Lower leg skin (tissue), 3 donors: ENCODE results near the gene ZIC5.

Source experiments
- POLR2A ChIP-seq, 2 donors: fragments of 450-650 bp; IDR thresholded peaks; one replicate each; pipeline ENCODE4 v1.6.1; 2016 to 2017; ENCODE audit warnings: antibody characterized with exemption in 2 of 2, mild to moderate bottlenecking in 1 of 2, moderate library complexity in 1 of 2
- TF ChIP-seq, protein P1 (sequence below), 3 donors: fragments of 450-650 bp; IDR thresholded peaks; one replicate each; pipeline ENCODE4 v1.5.1; 2016; ENCODE audit warnings: antibody characterized with exemption in 3 of 3, mild to moderate bottlenecking in 3 of 3, moderate library complexity in 2 of 3

DNA sequence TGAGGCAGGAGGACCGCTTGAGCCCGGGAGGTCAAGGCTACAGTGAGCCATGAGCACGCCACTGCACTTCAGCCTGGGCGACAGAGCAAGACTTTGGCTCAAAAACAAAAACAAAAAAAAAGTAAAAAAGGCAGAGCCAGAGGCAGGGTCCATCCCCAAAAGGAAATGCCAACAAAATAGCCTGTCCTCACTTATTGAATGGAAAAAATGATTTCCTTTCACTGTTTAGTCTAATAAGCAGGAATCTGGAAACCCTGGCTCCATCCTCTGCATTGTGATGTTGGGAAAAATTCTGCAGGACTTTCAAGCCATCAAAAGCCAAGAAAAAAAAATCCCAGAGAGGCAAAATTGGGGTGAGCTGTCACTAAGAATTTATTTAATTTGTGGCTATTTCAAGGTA lies 23.2 kb downstream of the ZIC5 start:
- TF ChIP-seq, protein P1, sequence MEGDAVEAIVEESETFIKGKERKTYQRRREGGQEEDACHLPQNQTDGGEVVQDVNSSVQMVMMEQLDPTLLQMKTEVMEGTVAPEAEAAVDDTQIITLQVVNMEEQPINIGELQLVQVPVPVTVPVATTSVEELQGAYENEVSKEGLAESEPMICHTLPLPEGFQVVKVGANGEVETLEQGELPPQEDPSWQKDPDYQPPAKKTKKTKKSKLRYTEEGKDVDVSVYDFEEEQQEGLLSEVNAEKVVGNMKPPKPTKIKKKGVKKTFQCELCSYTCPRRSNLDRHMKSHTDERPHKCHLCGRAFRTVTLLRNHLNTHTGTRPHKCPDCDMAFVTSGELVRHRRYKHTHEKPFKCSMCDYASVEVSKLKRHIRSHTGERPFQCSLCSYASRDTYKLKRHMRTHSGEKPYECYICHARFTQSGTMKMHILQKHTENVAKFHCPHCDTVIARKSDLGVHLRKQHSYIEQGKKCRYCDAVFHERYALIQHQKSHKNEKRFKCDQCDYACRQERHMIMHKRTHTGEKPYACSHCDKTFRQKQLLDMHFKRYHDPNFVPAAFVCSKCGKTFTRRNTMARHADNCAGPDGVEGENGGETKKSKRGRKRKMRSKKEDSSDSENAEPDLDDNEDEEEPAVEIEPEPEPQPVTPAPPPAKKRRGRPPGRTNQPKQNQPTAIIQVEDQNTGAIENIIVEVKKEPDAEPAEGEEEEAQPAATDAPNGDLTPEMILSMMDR (IDR thresholded peaks at IDR 0.05): no peak
- no peak for TF ChIP-seq POLR2A (IDR thresholded peaks at IDR 0.05)
